Spleen (tissue), 7 donors: ENCODE measurements around the gene ACYP2.

ENCODE experiments used
- POLR2AphosphoS5 ChIP-seq, 3 donors: sonication (generic); formaldehyde crosslinking; IDR thresholded peaks; one replicate each; pipeline ENCODE4 v1.5.1; 2017; ENCODE audit warnings: antibody characterized with exemption in 3 of 3
- TF ChIP-seq, protein P1 (sequence below), 11 experiments: fragments of 200-600 bp in 7 of 11; fragments of 450-650 bp in 4 of 11; sonication (generic) in 4 of 11; IDR thresholded peaks in 8 of 11; conservative IDR thresholded peaks in 3 of 11; 1 replicate in 7 of 11; 2 replicates in 4 of 11; pipeline versions ENCODE4 v1.4.0 to v1.8.0; 2016 to 2021; ENCODE audit warnings: antibody characterized with exemption in 11 of 11, inconsistent platforms in 4 of 11, mild to moderate bottlenecking in 1 of 11
- donor health status: DM: no; HTN: no; CAD: no; lungs with moderate emphysema.
- donor health status: DM: no; HTN: no; CAD: no.
- donor health status: DM: no; HTN: no; CAD: no.

GRCh38 chr2:54120950-54121349 lies 5.5 kb downstream of the ACYP2 start:
- TF ChIP-seq, protein P1, sequence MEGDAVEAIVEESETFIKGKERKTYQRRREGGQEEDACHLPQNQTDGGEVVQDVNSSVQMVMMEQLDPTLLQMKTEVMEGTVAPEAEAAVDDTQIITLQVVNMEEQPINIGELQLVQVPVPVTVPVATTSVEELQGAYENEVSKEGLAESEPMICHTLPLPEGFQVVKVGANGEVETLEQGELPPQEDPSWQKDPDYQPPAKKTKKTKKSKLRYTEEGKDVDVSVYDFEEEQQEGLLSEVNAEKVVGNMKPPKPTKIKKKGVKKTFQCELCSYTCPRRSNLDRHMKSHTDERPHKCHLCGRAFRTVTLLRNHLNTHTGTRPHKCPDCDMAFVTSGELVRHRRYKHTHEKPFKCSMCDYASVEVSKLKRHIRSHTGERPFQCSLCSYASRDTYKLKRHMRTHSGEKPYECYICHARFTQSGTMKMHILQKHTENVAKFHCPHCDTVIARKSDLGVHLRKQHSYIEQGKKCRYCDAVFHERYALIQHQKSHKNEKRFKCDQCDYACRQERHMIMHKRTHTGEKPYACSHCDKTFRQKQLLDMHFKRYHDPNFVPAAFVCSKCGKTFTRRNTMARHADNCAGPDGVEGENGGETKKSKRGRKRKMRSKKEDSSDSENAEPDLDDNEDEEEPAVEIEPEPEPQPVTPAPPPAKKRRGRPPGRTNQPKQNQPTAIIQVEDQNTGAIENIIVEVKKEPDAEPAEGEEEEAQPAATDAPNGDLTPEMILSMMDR (IDR thresholded peaks at IDR 0.05 in 8 of 11, conservative IDR thresholded peaks at IDR 0.05 in 3 of 11): no peak
- no peak for TF ChIP-seq POLR2AphosphoS5 (IDR thresholded peaks at IDR 0.05)
